GM23338 (cell line): ENCODE results near the gene CRYZ.

Experiments
- CTCF ChIP-seq, 2 experiments: fragments of 200-600 bp in 1 of 2; sonication (generic) in 1 of 2; conservative IDR thresholded peaks; 2 replicates each; pipeline versions ENCODE4 v1.5.1 to v1.6.1; 2016 to 2017; ENCODE audit warnings: antibody characterized with exemption in 2 of 2, low read depth in 2 of 2, mild to moderate bottlenecking in 2 of 2, moderate library complexity in 1 of 2
- EZH2 ChIP-seq: fragments of 200-600 bp; sonication (generic); IDR thresholded peaks from one replicate; pipeline ENCODE4 v1.8.0; 2017; ENCODE audit warnings: antibody characterized with exemption, mild to moderate bottlenecking, low read depth; ENCODE audit not compliant: unreplicated experiment
- JUNB ChIP-seq: IDR thresholded peaks from one replicate; pipeline ENCODE4 v1.6.1; 2016; ENCODE audit warnings: antibody characterized with exemption; ENCODE audit not compliant: unreplicated experiment
- POLR2AphosphoS5 ChIP-seq: IDR thresholded peaks from 2 replicates; pipeline ENCODE4 v1.6.1; 2016; ENCODE audit warnings: antibody characterized with exemption, low read depth
- STAT1 ChIP-seq: IDR thresholded peaks from one replicate; pipeline ENCODE4 v1.6.1; 2016; ENCODE audit warnings: antibody characterized with exemption; ENCODE audit not compliant: unreplicated experiment

GRCh38 chr1:74775735-74776134, 42.9 kb upstream of the CRYZ start:
- TF ChIP-seq CTCF (conservative IDR thresholded peaks at IDR 0.05; ENCODE audit: low read depth in 2 of 2) (peak in 1 of 2 experiments; percentile 9; a peak in 1 of 4 replicates), JUNB (no peak), EZH2 (no peak), POLR2AphosphoS5 (no peak), STAT1 (no peak)
